Measurements from ENCODE around the gene SATB2.

GRCh38 chr2:199428291-199428690, 29.4 kb downstream of the SATB2 start:
- TF ChIP-seq CTCF (conservative IDR thresholded peaks at IDR 0.05 in 1 of 2, IDR thresholded peaks at IDR 0.05 in 1 of 2; ENCODE audit: extremely low read depth in 1 of 2, insufficient read depth in 1 of 2, low read depth in 1 of 2, low read length in 2 of 2) = no peak
- TF ChIP-seq EZH2 (IDR thresholded peaks at IDR 0.05; ENCODE audit: borderline replicate concordance, low read length) = no peak
